GM18499 (cell line): ENCODE results near the gene KCND2.
"Not testable (repeated sequence)": the region's sequence is repeated elsewhere in the genome, so short reads cannot be mapped to it uniquely, and the experiment has no call there.

Source experiments
- ATAC-seq: cut with Tn5 transposase; IDR thresholded peaks from one replicate; pipeline ENCODE4 v1.9.1; 2021; ENCODE audit warnings: moderate number of reproducible peaks; ENCODE audit not compliant: insufficient read depth, unreplicated experiment

The KCND2 gene

DNA sequence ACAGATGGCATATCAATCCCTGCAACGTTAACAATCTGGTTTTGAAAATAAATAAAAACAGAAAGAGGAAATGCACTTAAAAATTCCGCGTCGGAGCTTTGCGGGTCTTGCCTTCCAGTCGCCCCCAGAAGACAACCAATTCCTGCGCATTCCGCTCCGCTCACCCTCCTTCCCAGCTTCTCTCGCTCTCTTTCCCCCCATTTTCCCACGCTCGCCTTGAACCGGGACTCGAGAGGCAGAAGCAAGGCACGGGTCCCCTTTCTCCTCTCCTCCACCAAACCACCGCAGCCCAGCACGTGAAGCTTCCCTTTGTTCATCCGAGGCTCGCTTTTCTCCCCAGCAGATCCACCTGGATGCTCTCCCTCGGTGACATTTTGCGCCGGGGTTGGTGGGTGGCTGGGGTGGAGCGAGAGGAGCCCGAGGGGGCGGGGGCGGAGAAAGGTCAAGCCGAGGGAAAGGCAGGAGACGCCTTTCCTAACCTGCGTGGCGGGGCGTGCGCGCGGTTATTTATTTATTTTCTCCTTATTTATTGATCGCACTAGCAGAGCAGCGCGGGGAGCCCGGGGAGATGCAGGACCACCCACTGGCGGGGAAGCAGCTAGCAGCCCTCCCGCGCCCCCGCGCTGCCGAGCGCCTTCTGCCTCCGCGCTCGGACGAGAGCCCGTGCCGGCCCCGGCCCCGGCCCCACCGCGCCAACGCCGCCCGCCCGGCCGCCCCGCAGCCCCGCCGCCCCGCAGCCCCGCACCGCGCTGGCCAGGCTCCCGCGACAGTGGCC, at the start of gene KCND2:
KCND2 (plus strand) TSS at position 475 of the 775 bp plus-strand sequence.
- peak; percentile 7 for ATAC-seq

DNA sequence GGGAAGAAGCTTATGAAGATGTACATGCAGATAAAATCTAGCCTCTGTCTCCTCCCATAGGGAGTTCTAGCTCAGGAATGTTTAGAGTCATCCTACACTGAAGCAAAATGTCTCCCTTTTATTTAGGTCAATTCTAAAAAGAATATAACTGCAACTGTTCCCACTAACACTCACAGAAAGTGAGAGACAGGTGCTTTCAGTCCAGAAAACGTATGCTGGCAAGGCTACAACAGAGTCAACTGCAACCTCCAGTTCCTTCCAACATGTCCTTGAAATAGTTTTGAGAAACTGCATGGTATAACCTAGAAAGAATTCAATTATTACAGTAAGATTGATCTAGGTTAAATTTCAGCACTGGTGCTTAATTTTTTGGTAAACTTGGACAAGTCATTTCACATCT, 46.8 kb upstream of the KCND2 start:
- no peak for ATAC-seq

DNA sequence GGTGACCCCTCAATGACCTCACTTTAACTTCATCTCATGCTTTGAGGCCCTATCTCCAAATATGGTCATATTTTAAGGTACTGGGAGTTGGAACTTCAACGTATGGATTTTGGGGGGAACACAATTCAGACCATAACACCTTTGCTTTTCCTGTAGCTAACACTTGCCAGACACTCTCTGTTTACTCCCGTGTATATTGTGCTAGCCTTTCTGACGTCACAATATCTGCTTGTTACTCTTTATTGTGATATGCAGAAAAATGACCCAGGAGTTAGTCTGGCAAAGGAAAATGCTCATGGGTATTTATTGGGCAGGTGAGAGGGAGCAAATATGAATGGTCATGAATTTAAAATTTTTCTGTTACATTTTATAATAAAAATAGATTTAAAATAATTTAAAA, 45.7 kb upstream of the KCND2 start:
- no peak for ATAC-seq

DNA sequence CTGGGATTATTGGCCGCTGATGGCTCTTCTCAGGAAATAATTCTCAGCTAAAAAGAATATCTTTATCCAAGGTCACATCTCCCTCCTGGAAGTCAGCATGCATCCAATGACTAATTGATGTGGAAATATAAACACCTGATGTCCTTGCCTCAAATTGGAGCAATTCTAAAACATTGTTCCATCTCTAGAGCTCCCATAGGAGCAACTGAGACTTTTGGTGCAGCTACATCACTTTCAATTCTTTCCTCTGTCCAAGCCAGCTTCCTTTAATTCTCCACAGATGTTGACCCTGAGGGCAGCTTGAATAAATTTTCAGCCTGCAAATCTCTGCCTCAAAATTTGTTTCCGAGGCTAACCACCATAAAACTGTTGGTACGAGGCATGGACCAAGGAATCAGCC, 43.9 kb upstream of the KCND2 start:
- ATAC-seq = no peak

DNA sequence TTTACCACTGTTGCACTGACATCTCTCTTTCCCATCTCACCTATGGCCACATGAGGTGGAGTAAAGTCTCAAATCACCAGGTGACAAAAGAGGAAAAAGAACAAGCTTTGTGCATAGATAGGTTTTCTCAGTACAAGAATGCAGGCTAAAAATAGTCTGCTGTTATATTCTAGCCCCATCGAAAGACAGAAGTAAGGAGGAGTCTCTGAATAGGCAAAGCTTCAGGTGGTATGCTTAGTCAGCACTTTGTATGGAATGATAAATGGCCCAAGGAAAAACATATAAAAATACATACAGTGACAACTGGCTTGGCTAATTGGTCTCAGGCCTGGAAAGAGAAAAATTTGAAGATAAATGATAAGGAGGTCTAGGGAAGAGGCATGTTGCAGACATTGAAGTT, 39.6 kb upstream of the KCND2 start:
- ATAC-seq = no peak

DNA sequence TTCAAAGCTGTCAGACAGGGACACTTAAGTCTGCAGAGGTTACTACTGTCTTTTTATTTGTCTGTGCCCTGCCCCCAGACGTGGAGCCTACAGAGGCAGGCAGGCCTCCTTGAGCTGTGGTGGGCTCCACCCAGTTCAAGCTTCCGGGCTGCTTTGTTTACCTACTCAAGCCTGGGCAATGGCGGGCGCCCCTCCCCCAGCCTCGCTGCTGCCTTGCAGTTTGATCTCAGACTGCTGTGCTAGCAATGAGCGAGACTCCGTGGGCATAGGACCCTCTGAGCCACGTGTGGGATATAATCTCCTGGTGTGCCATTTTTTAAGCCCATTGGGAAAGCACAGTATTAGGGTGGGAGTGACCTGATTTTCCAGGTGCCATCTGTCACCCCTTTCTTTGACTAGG, 32.6 kb upstream of the KCND2 start:
- ATAC-seq = not testable (repeated sequence)

DNA sequence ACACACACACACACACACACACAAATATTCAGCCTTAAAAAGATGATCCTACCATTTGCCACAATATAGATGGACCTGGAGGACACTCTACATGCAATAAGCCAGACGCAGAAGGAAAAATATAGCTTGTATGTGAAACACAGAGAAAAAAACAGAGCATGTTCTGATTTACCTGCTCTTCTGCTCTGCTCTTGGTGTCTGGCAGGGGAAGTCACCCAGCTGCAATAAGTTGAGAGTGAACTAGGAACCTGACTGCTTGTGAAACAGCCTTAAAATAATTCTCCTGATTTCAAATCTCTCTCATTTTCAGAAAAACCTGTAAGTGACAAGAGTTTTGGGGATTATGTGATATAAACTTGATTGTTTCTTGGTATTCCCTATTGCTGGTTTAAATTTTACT, 31.0 kb upstream of the KCND2 start:
- no peak for ATAC-seq

DNA sequence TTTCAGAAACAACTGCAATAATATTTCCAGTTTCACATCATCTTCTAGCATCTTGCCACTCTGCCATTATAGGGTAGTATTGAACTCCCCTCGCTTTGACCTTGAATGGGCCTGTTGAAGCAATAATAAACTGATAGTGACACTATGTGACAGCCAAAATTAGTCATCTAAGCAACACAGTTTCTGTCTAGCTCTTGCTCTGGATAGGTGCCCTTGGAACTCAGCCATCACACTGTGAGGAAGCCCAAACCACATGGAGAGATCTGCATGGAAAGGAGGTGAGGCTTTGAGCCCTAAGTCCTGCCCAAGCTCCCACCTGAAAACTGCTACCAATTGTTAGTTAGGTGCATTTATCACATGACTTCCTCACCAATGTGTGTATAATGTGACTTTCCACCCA, 18.1 kb upstream of the KCND2 start:
- ATAC-seq = no peak

DNA sequence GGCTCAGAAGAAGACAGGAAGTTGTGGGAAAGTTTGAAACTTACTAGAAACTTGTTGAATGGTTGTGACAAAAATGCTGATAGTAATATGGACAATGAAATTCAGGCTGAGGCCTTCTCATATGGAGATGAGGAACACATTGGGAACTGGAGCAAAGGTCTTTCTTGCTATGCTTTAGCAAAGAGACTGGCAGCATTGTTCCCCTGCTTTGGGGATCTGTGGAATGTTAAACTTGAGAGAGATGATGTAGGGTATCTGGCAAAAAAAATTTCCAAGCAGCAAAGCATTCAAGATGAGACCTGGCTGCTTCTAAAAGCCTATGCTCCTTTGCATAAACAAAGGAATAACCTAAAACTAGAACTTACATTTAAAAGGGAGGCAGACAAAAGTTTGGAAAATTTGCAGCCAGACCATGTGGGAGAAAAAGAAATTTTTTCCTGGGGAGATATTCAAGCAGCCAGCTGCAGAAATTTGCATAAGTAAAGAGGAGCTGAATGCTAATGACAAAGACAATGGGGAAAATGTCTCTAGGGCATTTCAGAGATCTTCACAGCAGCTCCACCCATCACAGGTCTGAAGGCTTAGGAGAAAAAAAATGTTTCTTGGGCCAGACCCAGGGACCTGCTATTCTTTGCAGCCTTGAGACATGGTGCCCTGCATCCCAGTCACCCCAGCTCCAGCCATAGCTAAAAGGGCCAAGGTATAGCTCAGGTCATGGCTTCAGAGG, 16.5 kb upstream of the KCND2 start:
- ATAC-seq = no peak

DNA sequence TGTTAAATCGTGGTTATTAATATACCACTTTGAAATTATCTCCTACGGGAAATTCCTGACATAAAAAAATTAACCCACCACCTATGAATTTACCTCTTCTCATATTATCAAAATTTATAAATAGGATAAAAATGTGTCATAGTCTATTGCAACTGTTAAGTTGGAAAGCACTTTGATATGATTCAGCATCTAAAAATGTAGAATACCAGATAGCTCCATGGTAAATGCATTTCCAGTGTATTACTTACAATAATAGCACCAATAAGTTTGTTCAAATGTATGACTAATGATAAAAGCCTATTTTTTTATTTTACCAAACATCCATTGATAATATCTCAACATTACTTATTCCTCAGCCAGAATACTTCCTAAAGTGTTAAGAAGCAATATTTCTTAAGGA, 13.6 kb upstream of the KCND2 start:
- no peak for ATAC-seq

DNA sequence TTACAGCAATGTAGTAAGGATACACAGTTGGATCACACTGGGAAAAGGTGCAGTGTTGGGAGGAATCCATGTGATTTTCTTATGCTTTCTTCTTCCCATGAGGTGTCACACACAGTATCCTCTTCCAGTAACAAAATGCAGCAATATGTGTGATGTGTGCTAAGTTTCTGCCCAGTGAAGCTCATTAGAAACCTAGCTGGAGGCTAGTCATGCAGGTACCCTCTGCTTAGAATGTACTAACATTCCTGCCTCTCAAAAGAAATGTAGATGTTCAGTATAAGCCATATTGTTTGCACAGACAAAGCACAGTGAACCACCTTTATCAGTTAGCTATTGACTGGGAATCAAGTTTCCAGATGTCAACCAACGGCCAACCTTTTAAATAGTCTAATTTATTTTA, 12.9 kb upstream of the KCND2 start:
- no peak for ATAC-seq

DNA sequence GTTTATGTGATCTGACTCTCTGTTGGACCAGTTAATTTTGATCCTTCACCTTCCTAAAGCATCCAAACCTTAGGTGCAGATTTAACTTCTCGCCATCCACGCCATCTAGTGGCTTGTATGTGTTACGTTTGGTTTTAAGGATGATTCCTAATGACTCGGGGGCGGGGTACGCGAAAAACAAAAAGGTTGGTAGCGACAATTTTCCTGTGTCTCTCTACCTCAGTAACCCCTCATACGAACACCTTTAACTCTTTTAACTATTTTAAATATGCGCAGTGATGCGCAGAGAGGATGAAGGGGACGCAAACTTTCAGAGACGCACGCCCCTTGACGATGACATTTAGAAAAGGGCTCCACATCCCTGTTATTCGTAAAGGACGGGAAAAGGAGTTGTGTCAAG, 714 bp upstream of the KCND2 start:
- ATAC-seq = peak; percentile 46

DNA sequence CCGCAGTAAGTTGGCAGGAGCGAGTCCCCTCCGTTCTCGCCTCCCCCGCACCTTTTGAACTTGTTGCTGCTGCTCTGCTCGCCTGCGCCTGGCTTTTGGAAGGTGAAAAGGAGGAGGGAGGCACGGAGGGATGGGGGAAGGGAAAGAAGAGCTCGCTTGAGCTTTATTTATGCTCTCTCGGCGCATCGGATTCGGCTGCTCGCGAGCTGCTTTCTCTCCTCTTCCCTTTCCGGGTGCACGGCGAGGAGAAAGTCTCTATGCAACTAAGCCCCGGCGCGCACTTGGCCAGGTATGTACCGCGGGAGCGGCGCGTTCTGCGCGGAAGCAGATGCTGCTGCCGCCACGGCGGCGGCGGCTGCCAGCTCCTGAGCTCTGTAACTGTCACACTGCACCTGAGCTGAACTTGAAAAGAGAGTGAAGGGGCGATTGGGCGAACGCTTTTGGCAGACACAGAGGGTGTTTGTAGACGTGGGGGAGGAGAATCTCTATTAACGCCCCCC, 551 bp downstream of the KCND2 start:
- ATAC-seq = peak; percentile 50

DNA sequence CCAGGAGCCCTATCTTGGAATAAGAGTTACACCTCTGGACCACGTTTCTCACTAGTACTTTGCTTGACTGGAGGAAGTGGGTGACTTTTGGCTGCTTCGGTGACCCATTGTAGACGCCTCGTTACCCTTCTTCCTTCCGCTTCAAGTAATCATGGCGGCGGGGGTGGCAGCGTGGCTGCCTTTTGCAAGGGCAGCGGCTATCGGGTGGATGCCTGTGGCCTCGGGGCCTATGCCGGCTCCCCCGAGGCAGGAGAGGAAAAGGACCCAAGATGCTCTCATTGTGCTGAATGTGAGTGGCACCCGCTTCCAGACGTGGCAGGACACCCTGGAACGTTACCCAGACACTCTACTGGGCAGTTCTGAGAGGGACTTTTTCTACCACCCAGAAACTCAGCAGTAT, 1.5 kb downstream of the KCND2 start:
- no peak for ATAC-seq

DNA sequence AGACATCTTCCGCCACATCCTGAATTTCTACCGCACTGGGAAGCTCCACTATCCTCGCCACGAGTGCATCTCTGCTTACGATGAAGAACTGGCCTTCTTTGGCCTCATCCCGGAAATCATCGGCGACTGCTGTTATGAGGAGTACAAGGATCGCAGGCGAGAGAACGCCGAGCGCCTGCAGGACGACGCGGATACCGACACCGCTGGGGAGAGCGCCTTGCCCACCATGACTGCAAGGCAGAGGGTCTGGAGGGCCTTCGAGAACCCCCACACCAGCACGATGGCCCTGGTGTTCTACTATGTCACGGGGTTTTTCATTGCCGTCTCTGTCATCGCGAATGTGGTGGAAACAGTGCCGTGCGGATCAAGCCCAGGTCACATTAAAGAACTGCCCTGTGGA, 1.9 kb downstream of the KCND2 start:
- no peak for ATAC-seq

DNA sequence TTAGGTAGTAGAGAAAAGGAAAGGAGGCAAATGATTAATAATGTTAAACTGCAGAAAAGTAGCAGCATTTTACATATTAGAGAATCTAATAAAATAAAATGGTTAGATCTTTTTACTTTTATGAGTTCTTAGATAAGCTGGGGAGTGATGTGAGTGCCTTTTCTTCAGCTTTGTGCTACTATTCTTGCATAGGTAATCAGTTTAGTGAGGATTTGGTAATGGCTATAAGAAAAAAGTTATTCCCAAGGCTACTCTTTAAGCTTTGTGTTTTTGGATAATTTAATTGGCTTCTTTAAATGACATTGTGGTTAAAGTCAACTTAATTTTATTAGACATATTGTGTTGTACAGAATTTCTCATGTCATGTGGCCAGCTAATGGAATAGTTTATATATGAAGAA, 3.7 kb downstream of the KCND2 start:
- ATAC-seq = no peak

DNA sequence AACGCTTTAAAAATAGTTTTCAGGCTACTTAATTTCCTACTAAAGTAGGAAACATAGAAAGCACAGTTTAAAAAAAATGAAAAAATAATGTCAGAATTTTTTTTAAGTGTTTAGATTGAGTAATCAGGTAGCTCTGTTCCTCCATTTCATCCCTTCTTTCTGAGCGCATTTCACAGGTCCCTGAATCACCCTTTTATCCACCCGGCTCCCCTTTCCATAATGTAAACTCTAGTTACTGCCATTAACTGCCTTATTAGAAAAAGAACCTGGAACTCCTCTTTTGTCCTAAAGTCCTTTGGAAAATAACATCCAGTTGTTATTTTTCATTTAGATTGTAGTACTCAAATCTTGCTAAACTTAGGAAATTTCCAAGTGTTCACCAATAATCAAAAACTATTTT, 5.8 kb downstream of the KCND2 start:
- no peak for ATAC-seq

DNA sequence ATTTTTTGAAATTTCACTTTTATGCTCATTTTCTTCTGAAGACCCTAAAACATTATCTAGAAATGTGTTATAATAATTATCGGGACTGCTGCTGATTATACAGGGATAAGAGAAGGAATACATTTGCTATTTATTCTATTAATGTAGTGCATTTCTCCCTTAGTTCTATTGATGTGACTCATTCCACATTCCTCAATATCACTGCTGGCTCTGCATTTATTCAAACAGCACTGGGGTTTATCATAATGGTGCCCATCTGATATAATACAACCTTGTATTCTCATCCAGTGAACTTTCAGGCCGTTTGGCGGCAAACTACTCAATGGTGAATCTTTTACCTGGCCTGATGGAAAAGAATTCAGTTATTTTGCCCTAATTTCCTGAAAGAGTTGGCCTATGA, 7.8 kb downstream of the KCND2 start:
- ATAC-seq = no peak

DNA sequence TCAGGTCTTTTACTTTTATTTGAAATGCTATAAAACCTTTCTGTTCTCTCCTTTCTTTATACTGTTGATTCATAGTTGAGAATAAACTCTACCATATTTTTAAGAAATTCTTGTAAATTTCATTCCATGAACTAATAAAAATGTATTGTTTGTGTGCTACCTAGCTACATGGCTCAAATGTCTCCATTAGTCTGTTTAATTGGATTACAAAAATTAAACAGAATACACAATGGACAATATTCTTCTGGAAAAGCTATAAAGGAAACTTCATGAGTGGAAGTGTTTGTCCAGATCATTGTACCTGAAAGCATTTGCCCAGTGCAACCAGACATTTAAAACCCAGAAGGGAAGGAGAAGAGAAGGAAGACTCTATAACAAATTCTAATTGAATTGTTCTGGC, 20.1 kb downstream of the KCND2 start:
- no peak for ATAC-seq

DNA sequence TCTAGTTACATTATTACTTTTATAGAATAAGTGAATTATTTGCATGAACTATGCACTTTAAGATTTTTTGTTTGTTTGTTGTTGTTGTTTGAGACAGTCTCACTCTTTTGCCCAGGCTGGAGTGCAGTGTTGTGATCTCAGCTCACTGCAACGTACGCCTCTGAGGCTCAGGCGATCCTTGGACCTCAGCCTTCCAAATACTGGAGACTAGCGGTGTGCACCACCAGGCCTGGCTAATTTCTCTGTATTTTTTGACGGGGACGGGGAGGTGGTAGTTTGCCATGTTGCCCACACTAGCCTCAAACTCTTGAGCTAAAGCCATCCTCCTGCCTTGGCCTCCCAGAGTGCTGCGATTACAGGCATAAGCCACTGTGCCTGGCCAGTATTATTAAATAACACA, 29.2 kb downstream of the KCND2 start:
- ATAC-seq = no peak

DNA sequence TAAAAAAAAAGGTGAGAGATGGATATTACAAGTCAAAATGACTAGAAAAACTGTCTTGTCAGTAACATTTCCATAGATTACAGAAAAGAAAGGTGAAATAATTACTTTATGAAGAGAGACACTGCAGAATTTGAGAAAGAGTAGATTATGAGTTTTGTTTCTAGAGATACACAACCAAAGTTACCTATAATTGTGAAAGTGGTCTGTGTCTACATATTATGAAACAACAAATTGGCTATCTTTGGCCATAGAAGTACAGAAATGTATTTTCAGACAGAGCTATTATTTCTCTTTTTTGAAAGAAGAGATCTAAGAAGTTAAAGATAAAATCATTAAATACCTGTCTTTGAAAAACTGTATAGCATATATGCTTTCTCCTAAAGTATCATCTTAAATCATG, 30.1 kb downstream of the KCND2 start:
- no peak for ATAC-seq

DNA sequence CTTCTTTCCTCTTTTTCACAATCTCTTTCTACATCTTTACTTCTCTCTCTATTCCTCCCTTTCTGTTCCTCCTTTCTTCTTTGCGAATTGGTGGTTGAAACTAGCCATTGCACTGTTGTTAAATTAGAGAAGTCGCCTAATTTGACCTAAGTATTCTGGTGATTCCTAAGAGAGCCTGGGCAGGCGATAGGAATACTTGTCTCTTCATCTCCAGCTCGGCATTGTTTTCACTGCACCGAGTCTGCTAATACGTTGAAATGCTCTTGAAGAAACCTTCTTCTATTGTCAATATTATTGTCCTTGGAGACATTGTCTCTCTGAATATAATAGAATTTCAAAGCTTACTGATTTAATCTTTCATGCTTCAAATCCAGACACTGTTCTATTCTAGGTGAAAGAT, 31.7 kb downstream of the KCND2 start:
- ATAC-seq = no peak
